PC-3 (cell line): ENCODE data around the gene DENND2A.

ENCODE experiments used
- CTCF ChIP-seq: fragments of 300-600 bp; sonication (generic); conservative IDR thresholded peaks from 2 replicates; pipeline ENCODE4 v1.5.1; 2017; ENCODE audit warnings: antibody characterized with exemption, low read depth, mild to moderate bottlenecking, low read length
- EZH2 ChIP-seq: fragments of 300-600 bp; sonication (generic); IDR thresholded peaks from one replicate; pipeline ENCODE4 v1.6.1; 2017; ENCODE audit warnings: antibody characterized with exemption, mild to moderate bottlenecking, low read length; ENCODE audit not compliant: unreplicated experiment

GRCh38 chr7:140661124-140661523, 20.5 kb upstream of the DENND2A start:
- TF ChIP-seq CTCF (peak; percentile 43; the same call in 1 of the 2 replicates), EZH2 (no peak)
